K562 (cell line): Measurements from ENCODE around the gene KMT5B. TPM values are rescaled to one million over a fixed set of nuclear protein-coding genes. Genes with fewer than 3 reads are reported as not detected.

Source experiments
- ATF7 ChIP-seq: fragments of 450-650 bp; IDR thresholded peaks from 2 replicates; pipeline ENCODE4 v1.7.1; 2014; ENCODE audit warnings: mild to moderate bottlenecking, moderate library complexity
- CBX1 ChIP-seq: sonication (generic); IDR thresholded peaks from 2 replicates; pipeline ENCODE4 v1.6.1; 2016; ENCODE audit warnings: antibody characterized with exemption, low read depth, mild to moderate bottlenecking
- DPF2 ChIP-seq: fragments of 450-650 bp; IDR thresholded peaks from 2 replicates; pipeline ENCODE4 v1.6.1; 2016
- GABPA ChIP-seq: fragments of 200-800 bp; sonication (Bioruptor generic); conservative IDR thresholded peaks from 2 replicates; pipeline ENCODE4 v1.6.1; 2016; ENCODE audit warnings: low read depth, missing genetic modification characterization, missing compliant biosample characterization
- HDAC2 ChIP-seq: fragments of 450-650 bp; IDR thresholded peaks from 2 replicates; pipeline ENCODE4 v1.6.1; 2016; ENCODE audit warnings: mild to moderate bottlenecking
- KDM5B ChIP-seq: fragments of 200-600 bp; sonication (generic); IDR thresholded peaks from 2 replicates; pipeline ENCODE4 v1.6.1; 2012; ENCODE audit warnings: low read depth, mild to moderate bottlenecking, moderate library complexity, low read length, control low read depth, inconsistent platforms; ENCODE audit not compliant: insufficient replicate concordance
- MXI1 ChIP-seq: IDR thresholded peaks from 2 replicates; pipeline ENCODE4 v1.6.1; 2011; ENCODE audit warnings: low read depth, mild to moderate bottlenecking, improper control_type of control experiment, low read length
- NR2C1 ChIP-seq, 2 experiments: fragments of 450-650 bp; IDR thresholded peaks; 2 replicates each; pipeline ENCODE4 v1.6.1; 2017; ENCODE audit warnings: mild to moderate bottlenecking in 2 of 2, antibody characterized with exemption in 1 of 2, inconsistent platforms in 1 of 2, missing compliant biosample characterization in 1 of 2, missing genetic modification characterization in 1 of 2
- RCOR1 ChIP-seq, 2 experiments: IDR thresholded peaks; 2 replicates each; pipeline ENCODE4 v1.6.1; 2012; ENCODE audit warnings: low read depth in 2 of 2, low read length in 2 of 2, borderline replicate concordance in 1 of 2, improper control_type of control experiment in 1 of 2
- SIN3A ChIP-seq, 2 experiments: fragments of 150-350 bp in 1 of 2; IDR thresholded peaks; 2 replicates each; pipeline ENCODE4 v1.6.1; 2011 to 2016; ENCODE audit warnings: borderline replicate concordance in 2 of 2, low read depth in 2 of 2, low read length in 2 of 2, mild to moderate bottlenecking in 2 of 2, moderate library complexity in 2 of 2; ENCODE audit not compliant: control insufficient read depth in 1 of 2
- UBTF ChIP-seq, 2 experiments: IDR thresholded peaks; 2 replicates each; pipeline ENCODE4 v1.6.1; 2012; ENCODE audit warnings: improper control_type of control experiment in 2 of 2, low read depth in 2 of 2, low read length in 2 of 2, borderline replicate concordance in 1 of 2
- ZBTB11 ChIP-seq, 3 experiments: fragments of 200-800 bp in 1 of 3; fragments of 250-450 bp in 1 of 3; fragments of 450-650 bp in 1 of 3; sonication (Bioruptor Pico) in 1 of 3; sonication (Bioruptor generic) in 1 of 3; formaldehyde crosslinking in 1 of 3; IDR thresholded peaks; 2 replicates each; pipeline versions ENCODE4 v1.6.1 to v1.8.0; 2016 to 2022; ENCODE audit warnings: mild to moderate bottlenecking in 2 of 3, missing genetic modification characterization in 2 of 3, missing compliant biosample characterization in 1 of 3, moderate library complexity in 1 of 3
- polyA plus RNA-seq, 8 experiments: library from polyadenylated mRNA; depleted of rRNA in 4 of 8; stranded (reverse) in 5 of 8; unstranded in 3 of 8; fragments of >200 nt; fragmentation: Nextera tagmentation in 2 of 8; fragmentation: Illumina TruSeq in 1 of 8; extraction: Ambion mirVana in 2 of 8; extraction: Trizol in 1 of 8; gene quantifications; 2 replicates each; pipeline versions ENCODE4 v1.2.1 to v1.2.3, GENCODE V29; 2011 to 2014; ENCODE audit warnings: inconsistent platforms in 1 of 8, missing spikeins in 1 of 8
- total RNA-seq, 7 experiments: library from RNA; depleted of rRNA in 6 of 7; stranded (reverse); fragments of >200 nt in 6 of 7; fragmentation: Illumina TruSeq in 2 of 7; extraction: Trizol in 2 of 7; gene quantifications; 2 replicates each; pipeline versions ENCODE4 v1.2.1 to v1.2.3, GENCODE V29; 2011 to 2021; ENCODE audit warnings: low replicate concordance in 1 of 7

Gene KMT5B
- total and polyA plus RNA-seq, 9 of the 15 experiments (the other 6 are each of a cell fraction or from before 2014, with no cell fraction given): 7.3 to 27.3 (median 20.9) TPM

GRCh38 chr11:68146704-68147474, 66.2 kb downstream of the KMT5B start (continued):
- TF ChIP-seq UBTF (IDR thresholded peaks at IDR 0.05; ENCODE audit: borderline replicate concordance in 1 of 2, low read depth in 2 of 2, low read length in 2 of 2): 0 out of 4 replicates have a peak, but pooled peaks of 1 of the 2 experiments have one; percentile 26
- peak in 1 of 2 experiments; percentile 36; a peak in 1 of 4 replicates for TF ChIP-seq RCOR1 (IDR thresholded peaks at IDR 0.05; ENCODE audit: borderline replicate concordance in 1 of 2, low read depth in 2 of 2, low read length in 2 of 2)
- peak; percentile 66 for TF ChIP-seq DPF2
- no peak for TF ChIP-seq ATF7
- TF ChIP-seq GABPA: peak; percentile 40; the same call in 1 of the 2 replicates
- TF ChIP-seq NR2C1 (IDR thresholded peaks at IDR 0.05): 0 out of 2 replicates have a peak, but pooled peaks have one; percentile 19
- TF ChIP-seq NR2C1 (tag; IDR thresholded peaks at IDR 0.05): peak; percentile 36; the same call in 1 of the 2 replicates
- TF ChIP-seq CBX1: no peak
- TF ChIP-seq ZBTB11 (CRISPR knock-in tag; IDR thresholded peaks at IDR 0.05): no peak
- TF ChIP-seq HDAC2: peak; percentile 57; the same call in 1 of the 2 replicates
- peak; percentile 42 for TF ChIP-seq KDM5B
- peak in 1 of 2 experiments; percentile 63; a peak in 1 of 4 replicates for TF ChIP-seq SIN3A (IDR thresholded peaks at IDR 0.05; ENCODE audit: borderline replicate concordance in 2 of 2, control insufficient read depth in 1 of 2, low read depth in 2 of 2, low read length in 2 of 2)
- peak; percentile 85 for TF ChIP-seq MXI1
